Measurements from ENCODE around the gene TJP3.

TJP3 gene

GRCh38 chr19:3710265-3710812 is 2.2 kb downstream of the TJP3 start:
- H3K27me3 ChIP-seq, result no peaks in the 10 kb centered on the region
- H3K4me1 ChIP-seq, result peaks cover 11 to 45% (median 19%) of the 10 kb centered on the region in 10 experiments; a peak in 19 of 20 replicates
- H3K4me2 ChIP-seq, result peak overlapping the region in 3 of 11 experiments; percentile 41 to 64 (median 56); a peak in 6 of 22 replicates
- no peaks in the 10 kb centered on the region for H3K9me3 ChIP-seq (replicated peaks in 1 of 11)
- H3K27ac ChIP-seq, result no peak overlapping the region
- TF ChIP-seq Cebpa-rat (IDR thresholded peaks at IDR 0.05), result no peak
- no peaks in the 10 kb centered on the region for H3K36me3 ChIP-seq
- H4K20me1 ChIP-seq, result no peaks in the 10 kb centered on the region
- H3K9ac ChIP-seq, result no peak overlapping the region
- H3K4me3 ChIP-seq, result no peak overlapping the region

GRCh38 chr19:3712663-3713611 is 4.8 kb downstream of the TJP3 start:
- H3K4me3 ChIP-seq, result no peak overlapping the region
- peak overlapping the region in 10 of 11 experiments; percentile 9 to 57 (median 41); a peak in 17 of 22 replicates for H3K4me2 ChIP-seq
- peak overlapping the region in 1 of 11 experiments; percentile 43; a peak in 3 of 22 replicates for H3K27ac ChIP-seq
- H4K20me1 ChIP-seq, result no peaks in the 10 kb centered on the region
- H3K9ac ChIP-seq, result peak overlapping the region in 2 of 11 experiments; percentile 7 to 17; a peak in 1 of 22 replicates
- no peaks in the 10 kb centered on the region for H3K36me3 ChIP-seq
- H3K27me3 ChIP-seq, result no peaks in the 10 kb centered on the region
- no peaks in the 10 kb centered on the region for H3K9me3 ChIP-seq (replicated peaks in 1 of 11)
- H3K4me1 ChIP-seq, result peaks cover 11 to 47% (median 19%) of the 10 kb centered on the region in 10 experiments; a peak in 19 of 20 replicates
- TF ChIP-seq Cebpa-rat (IDR thresholded peaks at IDR 0.05), result no peak

DNA sequence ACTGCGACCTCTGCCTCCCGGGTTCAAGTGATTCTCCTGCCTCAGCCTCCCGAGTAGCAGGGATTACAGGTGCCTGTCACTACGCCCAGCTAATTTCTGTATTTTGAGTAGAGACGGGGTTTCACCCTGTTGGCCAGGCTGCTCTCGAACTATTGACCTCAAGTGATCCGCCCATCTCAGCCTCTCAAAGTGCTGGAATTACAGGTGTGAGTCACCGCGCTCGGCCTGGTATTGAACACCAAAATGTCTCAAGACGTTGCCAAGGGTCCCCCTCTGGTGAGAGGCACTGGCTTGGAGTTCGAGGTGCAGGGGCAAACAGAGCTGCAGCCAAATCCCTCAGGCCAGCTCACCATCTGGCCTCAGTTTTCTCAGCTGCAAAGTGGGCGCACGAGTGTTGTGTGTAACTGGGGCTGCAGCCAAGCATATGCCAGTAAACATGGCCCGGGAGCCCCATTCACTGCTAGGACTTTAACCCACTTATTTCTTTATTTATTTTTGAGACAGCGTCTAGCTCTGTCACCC is 8.0 kb downstream of the TJP3 start:
- Histone ChIP-seq H4K20me1 (no peaks in the 10 kb centered on the region), H3K4me3 (no peak overlapping the region), H3K36me3 (no peaks in the 10 kb centered on the region), H3K27ac (no peak overlapping the region), H3K9ac (no peak overlapping the region), H3K4me1 (peaks cover 6 to 55% (median 26%) of the 10 kb centered on the region in 10 experiments; a peak in 18 of 20 replicates), H3K9me3 (replicated peaks in 1 of 11) (peaks cover 0 to 4% (median 0%) of the 10 kb centered on the region in 11 experiments; a peak in 3 of 22 replicates), H3K27me3 (peaks cover 4 to 15% (median 12%) of the 10 kb centered on the region in 11 experiments), H3K4me2 (no peak overlapping the region)
- TF ChIP-seq Cebpa-rat (IDR thresholded peaks at IDR 0.05), result no peak

GRCh38 chr19:3719868-3720267 is 11.7 kb downstream of the TJP3 start:
- no peak for TF ChIP-seq Cebpa-rat (IDR thresholded peaks at IDR 0.05)
- H3K27ac ChIP-seq, result no peak overlapping the region
- H3K4me3 ChIP-seq, result no peak overlapping the region
- H3K27me3 ChIP-seq, result peaks cover 15 to 42% (median 32%) of the 10 kb centered on the region in 11 experiments
- no peak overlapping the region for H3K4me2 ChIP-seq
- H4K20me1 ChIP-seq, result no peaks in the 10 kb centered on the region; a peak in 1 of 22 replicates
- peaks cover 0 to 35% (median 10%) of the 10 kb centered on the region in 10 experiments; a peak in 12 of 20 replicates for H3K4me1 ChIP-seq
- H3K36me3 ChIP-seq, result no peaks in the 10 kb centered on the region
- no peak overlapping the region for H3K9ac ChIP-seq
- peaks cover 0 to 6% (median 0%) of the 10 kb centered on the region in 11 experiments; a peak in 3 of 22 replicates for H3K9me3 ChIP-seq (replicated peaks in 1 of 11)

GRCh38 chr19:3720349-3720917 is 12.2 kb downstream of the TJP3 start:
- TF ChIP-seq Cebpa-rat (IDR thresholded peaks at IDR 0.05), result no peak
- Histone ChIP-seq H3K9ac (no peak overlapping the region), H3K4me1 (peaks cover 0 to 40% (median 10%) of the 10 kb centered on the region in 10 experiments; a peak in 13 of 20 replicates), H3K27ac (no peak overlapping the region), H4K20me1 (no peaks in the 10 kb centered on the region; a peak in 1 of 22 replicates), H3K4me3 (no peak overlapping the region), H3K4me2 (peak overlapping the region in 2 of 11 experiments; percentile 73 to 77; a peak in 2 of 22 replicates), H3K36me3 (no peaks in the 10 kb centered on the region), H3K9me3 (replicated peaks in 1 of 11) (peaks cover 0 to 6% (median 0%) of the 10 kb centered on the region in 11 experiments; a peak in 3 of 22 replicates), H3K27me3 (peaks cover 15 to 42% (median 32%) of the 10 kb centered on the region in 11 experiments)

DNA sequence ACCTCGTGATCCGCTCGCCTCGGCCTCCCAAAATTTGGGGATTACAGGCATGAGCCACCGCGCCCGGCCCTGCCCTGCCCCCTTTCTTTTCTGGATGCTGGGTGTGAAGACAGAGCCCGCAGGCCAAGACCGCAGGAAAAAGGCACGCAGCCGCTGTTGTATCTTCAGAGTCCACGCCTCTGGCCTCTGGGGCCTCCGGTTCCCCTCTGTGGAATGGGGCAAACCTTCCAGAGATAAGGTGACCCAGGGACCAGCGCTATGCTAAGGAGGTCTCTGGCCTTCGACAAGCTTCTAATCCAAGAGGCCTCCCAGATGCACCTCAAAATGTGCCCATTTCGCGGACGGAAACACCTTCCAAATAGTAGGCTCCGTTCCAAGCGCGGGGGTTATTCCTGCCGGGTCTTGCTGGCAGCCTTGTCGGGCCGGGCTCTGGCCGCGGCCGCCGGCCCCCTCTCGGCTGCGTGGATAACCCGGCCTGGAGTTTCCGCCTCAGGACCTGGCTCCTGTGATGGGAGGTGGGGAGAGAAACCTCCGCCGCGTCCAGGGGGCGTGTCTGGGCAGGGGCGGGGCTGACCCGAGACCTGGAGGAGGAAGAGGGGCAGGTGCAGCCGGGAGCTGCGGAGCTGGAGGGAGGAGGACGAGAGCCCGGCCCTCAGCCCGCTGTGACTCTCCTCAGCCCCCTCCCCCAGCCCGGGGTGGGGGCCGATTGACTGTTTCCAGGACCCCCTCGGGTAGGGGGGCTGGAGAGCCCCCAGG is 13.1 kb downstream of the TJP3 start:
- Histone ChIP-seq H3K9me3 (replicated peaks in 1 of 11) (peaks cover 0 to 6% (median 0%) of the 10 kb centered on the region in 11 experiments; a peak in 3 of 22 replicates), H3K4me3 (peak overlapping the region in 6 of 10 experiments; percentile 26 to 56 (median 36); a peak in 10 of 20 replicates), H3K4me1 (peaks cover 0 to 40% (median 10%) of the 10 kb centered on the region in 10 experiments; a peak in 13 of 20 replicates), H3K4me2 (peak overlapping the region; percentile 47 to 84 (median 64); a peak in 21 of 22 replicates), H4K20me1 (no peaks in the 10 kb centered on the region; a peak in 1 of 22 replicates), H3K27ac (no peak overlapping the region), H3K27me3 (peaks cover 15 to 42% (median 32%) of the 10 kb centered on the region in 11 experiments), H3K36me3 (no peaks in the 10 kb centered on the region), H3K9ac (no peak overlapping the region)
- no peak for TF ChIP-seq Cebpa-rat (IDR thresholded peaks at IDR 0.05)

DNA sequence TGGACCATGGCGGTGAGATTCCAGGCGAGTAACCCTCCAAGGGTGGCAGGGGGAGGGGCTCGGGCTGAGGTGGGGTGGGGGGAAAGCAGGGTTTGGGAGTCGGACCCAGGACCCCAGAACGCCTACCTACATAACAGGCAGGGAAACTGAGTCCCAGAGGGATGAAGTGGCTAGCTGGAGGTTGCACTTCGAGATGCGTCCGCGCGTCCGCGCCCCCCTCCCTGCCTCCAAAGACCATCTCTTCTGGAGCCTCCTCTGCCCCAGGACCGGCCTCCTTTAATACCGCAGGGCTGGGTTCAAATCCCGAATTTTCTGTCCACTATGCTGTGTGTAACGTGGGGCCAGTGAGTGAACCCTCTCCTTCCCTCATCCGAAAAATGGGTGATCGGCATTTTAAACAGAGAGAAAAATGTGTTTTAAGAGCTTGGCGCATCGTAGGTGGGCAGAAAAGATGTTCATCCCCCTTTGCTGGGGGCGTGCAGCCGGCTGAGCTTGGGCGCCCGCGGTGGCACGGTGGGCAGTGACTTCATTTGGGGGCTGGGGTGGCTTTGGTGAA is 13.8 kb downstream of the TJP3 start:
- H3K36me3 ChIP-seq, result no peaks in the 10 kb centered on the region
- no peak overlapping the region for H3K9ac ChIP-seq
- TF ChIP-seq Cebpa-rat (IDR thresholded peaks at IDR 0.05), result no peak
- no peak overlapping the region for H3K27ac ChIP-seq
- H3K4me2 ChIP-seq, result peak overlapping the region; percentile 47 to 84 (median 64); a peak in 21 of 22 replicates
- peaks cover 0 to 6% (median 0%) of the 10 kb centered on the region in 11 experiments; a peak in 3 of 22 replicates for H3K9me3 ChIP-seq (replicated peaks in 1 of 11)
- H4K20me1 ChIP-seq, result no peaks in the 10 kb centered on the region; a peak in 1 of 22 replicates
- peaks cover 0 to 40% (median 10%) of the 10 kb centered on the region in 10 experiments; a peak in 13 of 20 replicates for H3K4me1 ChIP-seq
- peak overlapping the region in 6 of 10 experiments; percentile 26 to 56 (median 36); a peak in 10 of 20 replicates for H3K4me3 ChIP-seq
- H3K27me3 ChIP-seq, result peaks cover 15 to 42% (median 32%) of the 10 kb centered on the region in 11 experiments
